ENCODE measurements around the gene DRAXIN. TPM values are rescaled to one million over a fixed set of nuclear protein-coding genes. Genes with fewer than 3 reads are reported as not detected.
A peak's percentile ranks its signal among the peaks of the same experiment; 100 is the strongest.

DRAXIN gene
- total RNA-seq, 2 experiments from 2014 or later, result 0.15 to 0.19 TPM

DNA sequence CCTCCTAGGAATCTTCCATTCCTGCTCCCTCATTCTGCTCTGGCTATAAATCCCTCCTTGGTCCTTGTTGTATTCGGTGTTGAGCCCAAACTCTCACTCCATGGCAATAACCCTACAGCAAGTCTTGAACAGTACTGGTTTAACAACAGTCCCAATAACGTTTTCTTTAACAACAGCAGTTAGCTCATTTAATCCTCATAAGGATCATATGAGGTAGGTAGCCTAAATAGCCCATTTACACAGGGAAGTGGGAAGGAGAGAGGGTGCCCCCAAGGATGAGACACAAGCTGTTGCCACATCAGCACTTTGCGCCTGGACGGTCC is 44.0 kb downstream of the DRAXIN start:
- ChIA-PET CTCF (ENCODE audit: unreplicated experiment) (no interaction called here), POLR2A (interaction anchor here (0.7 to 1.5 kb wide), 3 partner anchors 16 to 175 kb away, joined by 3 to 5 read pairs (median 3); no protein-coding TSS in a partner anchor)
- no peak for DNase-seq (ENCODE audit: low spot score)
- intact Hi-C loops (cut with micrococcal nuclease; ENCODE audit: unreplicated experiment), result loop anchor here (10.0 kb wide), 1 partner anchor 249 kb away; the partner anchor contains the start of gene MFN2
- no peaks in the 10 kb centered on the region for H3K9me2 ChIP-seq (ENCODE audit: insufficient read depth, low read length)
- H4K20me1 ChIP-seq (ENCODE audit: insufficient read depth, low read length), result no peaks in the 10 kb centered on the region
- H3K9me3 ChIP-seq (ENCODE audit: low read length), result no peaks in the 10 kb centered on the region
- H2AFZ ChIP-seq (ENCODE audit: low read length), result peak overlapping the region; percentile 78; the same call in 1 of the 2 replicates
- no peaks in the 10 kb centered on the region; the same call in 1 of the 2 replicates for H3K79me2 ChIP-seq (ENCODE audit: insufficient read depth, low read depth, low read length)
- H3K27ac ChIP-seq (ENCODE audit: low read depth, low read length, poor library complexity, severe bottlenecking), result no peak overlapping the region
- peaks cover 21% of the 10 kb centered on the region for H3K4me1 ChIP-seq (ENCODE audit: insufficient read depth, low read length, poor library complexity, severe bottlenecking)
- no peaks in the 10 kb centered on the region for H3K36me3 ChIP-seq (ENCODE audit: insufficient read depth, low read length)
- no TSS peak for BruUV-seq (replicated peaks)
- H3K4me3 ChIP-seq (ENCODE audit: low read depth, low read length, poor library complexity, severe bottlenecking), result peak overlapping the region; percentile 81
- TF ChIP-seq EZH2phosphoT487 (IDR thresholded peaks at IDR 0.05; ENCODE audit: borderline replicate concordance, low read depth, low read length), result no peak
- TF ChIP-seq, protein P1, sequence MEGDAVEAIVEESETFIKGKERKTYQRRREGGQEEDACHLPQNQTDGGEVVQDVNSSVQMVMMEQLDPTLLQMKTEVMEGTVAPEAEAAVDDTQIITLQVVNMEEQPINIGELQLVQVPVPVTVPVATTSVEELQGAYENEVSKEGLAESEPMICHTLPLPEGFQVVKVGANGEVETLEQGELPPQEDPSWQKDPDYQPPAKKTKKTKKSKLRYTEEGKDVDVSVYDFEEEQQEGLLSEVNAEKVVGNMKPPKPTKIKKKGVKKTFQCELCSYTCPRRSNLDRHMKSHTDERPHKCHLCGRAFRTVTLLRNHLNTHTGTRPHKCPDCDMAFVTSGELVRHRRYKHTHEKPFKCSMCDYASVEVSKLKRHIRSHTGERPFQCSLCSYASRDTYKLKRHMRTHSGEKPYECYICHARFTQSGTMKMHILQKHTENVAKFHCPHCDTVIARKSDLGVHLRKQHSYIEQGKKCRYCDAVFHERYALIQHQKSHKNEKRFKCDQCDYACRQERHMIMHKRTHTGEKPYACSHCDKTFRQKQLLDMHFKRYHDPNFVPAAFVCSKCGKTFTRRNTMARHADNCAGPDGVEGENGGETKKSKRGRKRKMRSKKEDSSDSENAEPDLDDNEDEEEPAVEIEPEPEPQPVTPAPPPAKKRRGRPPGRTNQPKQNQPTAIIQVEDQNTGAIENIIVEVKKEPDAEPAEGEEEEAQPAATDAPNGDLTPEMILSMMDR (conservative IDR thresholded peaks at IDR 0.05; ENCODE audit: low read length), result no peak
- H3K4me2 ChIP-seq (ENCODE audit: low read length), result peak overlapping the region; percentile 89

DNA sequence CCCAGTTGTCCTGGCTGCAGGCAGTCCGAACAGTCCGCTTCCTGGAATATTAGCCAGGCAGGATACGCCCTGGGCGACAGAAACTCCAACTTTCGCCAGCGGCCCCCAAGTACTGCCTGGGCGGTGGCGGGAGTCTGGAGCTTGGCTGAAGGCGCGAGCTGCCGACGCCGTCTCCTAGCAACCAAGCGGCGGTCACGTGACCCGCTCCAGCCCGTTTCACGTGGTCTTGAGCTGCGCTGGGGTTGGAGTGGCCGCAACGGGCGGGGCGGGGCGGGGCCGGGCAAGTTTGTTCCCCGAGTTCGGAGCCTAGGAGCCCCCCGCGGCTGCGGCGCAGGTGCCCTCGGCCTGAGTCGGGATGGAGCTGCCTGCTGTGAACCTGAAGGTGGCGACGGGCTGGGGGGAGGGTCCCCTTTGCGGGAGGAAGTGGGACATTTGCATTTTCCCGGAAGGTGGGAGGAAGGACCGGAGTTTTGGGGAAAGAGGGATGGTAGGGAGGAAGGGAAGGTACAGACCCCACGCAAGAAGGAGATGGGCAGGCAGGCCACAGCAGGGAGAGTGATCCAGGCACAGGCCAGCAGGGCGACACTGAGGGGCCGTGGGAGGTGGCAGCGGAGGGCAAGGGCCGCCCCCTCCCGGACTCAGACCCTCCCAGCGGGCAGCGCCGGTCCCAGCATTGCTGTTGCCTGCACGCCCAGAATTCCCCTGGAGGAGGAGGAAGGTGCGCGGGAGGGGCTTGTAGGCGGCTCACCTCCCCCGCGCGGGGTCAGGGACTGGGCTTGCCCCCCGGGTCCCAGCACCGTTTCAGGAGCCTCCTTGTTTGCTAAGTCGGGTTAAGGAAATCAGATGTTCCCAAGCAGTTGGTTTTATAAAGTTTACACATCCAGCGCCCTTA is 44.6 kb downstream of the DRAXIN start, which contains the start of gene AGTRAP:
Gene AGTRAP (plus strand): TSS at position 283 of the 892 bp plus-strand sequence. CDS start 73 bp downstream, at position 356.
- H3K4me3 ChIP-seq (ENCODE audit: low read depth, low read length, poor library complexity, severe bottlenecking), result peak within 1 kb of the TSS; percentile 81
- no peaks in the 10 kb centered on the region for H3K36me3 ChIP-seq (ENCODE audit: insufficient read depth, low read length)
- BruUV-seq (replicated peaks), result no TSS peak
- ChIA-PET POLR2A (interaction anchor here (0.7 to 1.5 kb wide), 4 partner anchors 17 to 174 kb away, joined by 3 to 5 read pairs (median 3); no protein-coding TSS in a partner anchor), CTCF (ENCODE audit: unreplicated experiment) (interaction anchor here (0.5 kb wide), 1 partner anchor 67 kb away, joined by 5 read pairs; no protein-coding TSS in a partner anchor)
- H3K9me2 ChIP-seq (ENCODE audit: insufficient read depth, low read length), result no peaks in the 10 kb centered on the region
- H3K4me2 ChIP-seq (ENCODE audit: low read length), result peak within 1 kb of the TSS; percentile 89
- H3K4me1 ChIP-seq (ENCODE audit: insufficient read depth, low read length, poor library complexity, severe bottlenecking), result peaks cover 17% of the 10 kb centered on the region
- peak within 1 kb of the TSS; percentile 48 for H3K27ac ChIP-seq (ENCODE audit: low read depth, low read length, poor library complexity, severe bottlenecking)
- H4K20me1 ChIP-seq (ENCODE audit: insufficient read depth, low read length), result no peaks in the 10 kb centered on the region
- no peaks in the 10 kb centered on the region for H3K9me3 ChIP-seq (ENCODE audit: low read length)
- H3K79me2 ChIP-seq (ENCODE audit: insufficient read depth, low read depth, low read length), result no peaks in the 10 kb centered on the region; the same call in 1 of the 2 replicates
- peak within 1 kb of the TSS; percentile 78 for H2AFZ ChIP-seq (ENCODE audit: low read length)
- TF ChIP-seq, protein P1 (conservative IDR thresholded peaks at IDR 0.05; ENCODE audit: low read length), result peak; percentile 31
- TF ChIP-seq EZH2phosphoT487 (IDR thresholded peaks at IDR 0.05; ENCODE audit: borderline replicate concordance, low read depth, low read length), result no peak
- intact Hi-C loops (cut with micrococcal nuclease; ENCODE audit: unreplicated experiment), result loop anchor here (2.0 to 10.0 kb wide), 2 partner anchors 67 to 249 kb away; partner anchors contain the start of gene MFN2
- peak; percentile 93 for DNase-seq (ENCODE audit: low spot score)

Measured in OCI-LY7 (cell line).